SH-SY5Y (cell line): ENCODE results near the gene TF.

ENCODE experiments used
- GATA2 ChIP-seq: IDR thresholded peaks from 2 replicates; pipeline ENCODE4 v1.6.1; 2011; ENCODE audit warnings: mild to moderate bottlenecking, low read depth, low read length
- GATA3 ChIP-seq: IDR thresholded peaks from 2 replicates; pipeline ENCODE4 v1.6.1; 2011; ENCODE audit warnings: low read depth, mild to moderate bottlenecking, low read length, moderate library complexity

GRCh38 chr3:133775835-133776234, 29.6 kb downstream of the TF start:
- TF ChIP-seq GATA2 (no peak), GATA3 (no peak)
